Measurements from ENCODE around the gene TANGO6.
A peak's percentile ranks its signal among the peaks of the same experiment; 100 is the strongest.
"Not testable (repeated sequence)": the region's sequence is repeated elsewhere in the genome, so short reads cannot be mapped to it uniquely, and the experiment has no call there.

TANGO6 gene

DNA sequence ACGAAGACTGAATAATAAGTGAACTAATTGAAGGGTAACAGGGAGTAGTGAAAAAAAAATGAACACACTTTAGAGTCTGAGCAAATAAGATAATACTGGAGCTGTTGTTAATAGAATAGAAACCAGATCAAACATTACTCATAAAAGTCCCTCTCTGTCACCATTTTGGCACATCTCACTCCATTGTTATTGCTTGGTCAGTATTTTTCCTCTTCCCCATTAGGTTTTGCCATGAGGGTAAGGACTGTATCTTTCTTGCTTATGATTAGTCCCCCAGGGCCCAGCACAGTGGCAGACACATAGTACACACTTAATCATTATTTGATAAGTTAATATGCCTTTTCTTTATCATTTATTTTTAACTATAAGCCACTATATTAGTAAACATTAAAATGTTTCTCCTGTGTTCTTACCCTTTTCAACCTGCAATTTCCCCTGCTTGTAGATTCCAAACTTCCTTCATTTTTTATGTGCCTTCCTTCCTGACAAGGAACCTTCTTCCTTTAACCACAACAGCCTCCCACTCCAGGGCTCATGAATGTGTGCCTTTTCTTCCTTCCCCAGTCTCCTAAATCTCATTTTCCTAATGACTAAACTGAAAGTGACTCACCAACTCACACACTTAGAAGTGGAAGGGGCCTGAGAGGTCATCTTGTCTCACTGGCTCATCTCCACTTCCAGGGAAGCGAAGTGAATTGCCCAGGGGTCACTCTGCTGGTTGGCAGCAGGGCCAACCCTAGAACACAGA lies 173.9 kb downstream of the TANGO6 start:
- DNase-seq, result no peak

DNA sequence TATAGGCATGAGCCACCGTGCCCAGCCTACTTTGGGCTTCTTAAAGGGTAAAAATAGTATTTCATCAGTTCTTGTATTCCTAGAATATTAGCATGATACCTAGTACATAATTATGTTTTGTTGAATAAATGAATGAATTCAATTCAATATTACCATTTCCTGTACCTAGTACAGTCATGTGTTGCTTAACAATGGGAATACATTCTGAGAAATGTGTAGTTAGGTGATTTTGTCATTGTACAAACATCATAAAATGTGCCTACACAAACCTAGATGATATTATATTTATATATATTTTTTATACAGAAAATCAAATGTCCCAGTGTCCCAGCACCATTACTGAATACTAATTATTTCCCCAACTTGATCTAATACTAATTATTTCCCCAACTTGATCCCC lies 176.5 kb downstream of the TANGO6 start:
- DNase-seq, result no peak

GRCh38 chr16:69029121-69029520 lies 185.8 kb downstream of the TANGO6 start:
- DNase-seq, result no peak

DNA sequence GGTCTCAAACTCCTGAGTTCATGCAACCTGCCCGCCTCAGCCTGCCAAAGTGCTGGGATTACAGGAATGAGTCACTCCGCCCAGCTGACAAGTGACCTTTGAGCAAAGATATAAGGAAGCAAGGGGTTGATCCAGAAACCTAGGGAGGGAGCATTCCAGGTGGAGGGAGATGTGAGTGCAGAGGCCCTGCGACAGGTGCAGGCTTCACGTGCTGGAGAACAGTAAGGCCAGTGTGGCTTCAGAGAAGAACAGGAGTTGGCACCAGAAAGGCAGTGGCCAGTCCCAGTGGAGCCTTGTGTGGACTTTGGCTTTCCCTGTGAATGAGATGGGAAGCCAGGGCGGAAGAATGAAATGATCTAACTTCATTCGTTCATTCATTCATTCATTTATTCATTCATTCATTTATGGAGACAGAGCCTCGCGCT lies 188.6 kb downstream of the TANGO6 start:
- DNase-seq, result no peak

DNA sequence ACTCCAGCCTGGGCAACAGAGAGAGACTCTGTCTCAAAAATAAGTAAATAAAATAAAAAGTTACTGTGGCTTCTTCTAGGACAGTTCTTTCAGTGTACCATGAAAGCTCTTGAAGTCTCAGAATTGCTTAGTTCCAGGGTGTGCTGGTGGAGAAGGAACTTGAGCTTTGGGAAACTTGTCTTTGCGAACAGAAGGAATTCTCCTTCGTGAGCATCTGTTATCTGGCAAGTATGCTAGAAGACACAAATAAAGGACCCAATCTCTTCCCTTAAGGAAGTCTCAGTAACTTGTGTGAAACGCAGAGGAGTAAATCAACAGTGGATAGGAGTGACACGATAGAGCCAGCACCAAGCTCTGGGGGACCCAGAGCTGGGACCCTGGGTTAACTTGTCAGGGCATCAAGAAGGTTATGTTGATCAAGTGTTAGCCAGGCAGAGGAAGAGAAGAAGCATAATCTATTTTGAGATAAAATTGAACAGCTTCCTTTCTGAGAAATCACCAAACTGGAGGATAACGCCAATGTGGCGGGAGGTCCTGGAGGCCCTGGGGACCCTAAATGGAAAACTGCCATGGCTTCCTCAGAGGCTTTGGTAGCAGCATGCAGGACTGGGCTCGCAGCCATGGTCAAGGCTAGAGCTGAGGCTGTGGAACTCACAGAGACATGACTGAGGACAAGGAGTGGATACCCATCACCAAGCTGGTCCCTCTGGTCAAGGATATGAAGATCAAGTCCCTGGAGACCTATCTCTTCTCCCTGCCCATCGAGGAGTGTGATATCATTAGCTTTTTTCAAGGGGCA lies 190.0 kb downstream of the TANGO6 start:
- no peak for DNase-seq

GRCh38 chr16:69035375-69035774 lies 192.0 kb downstream of the TANGO6 start:
- DNase-seq, result no peak

DNA sequence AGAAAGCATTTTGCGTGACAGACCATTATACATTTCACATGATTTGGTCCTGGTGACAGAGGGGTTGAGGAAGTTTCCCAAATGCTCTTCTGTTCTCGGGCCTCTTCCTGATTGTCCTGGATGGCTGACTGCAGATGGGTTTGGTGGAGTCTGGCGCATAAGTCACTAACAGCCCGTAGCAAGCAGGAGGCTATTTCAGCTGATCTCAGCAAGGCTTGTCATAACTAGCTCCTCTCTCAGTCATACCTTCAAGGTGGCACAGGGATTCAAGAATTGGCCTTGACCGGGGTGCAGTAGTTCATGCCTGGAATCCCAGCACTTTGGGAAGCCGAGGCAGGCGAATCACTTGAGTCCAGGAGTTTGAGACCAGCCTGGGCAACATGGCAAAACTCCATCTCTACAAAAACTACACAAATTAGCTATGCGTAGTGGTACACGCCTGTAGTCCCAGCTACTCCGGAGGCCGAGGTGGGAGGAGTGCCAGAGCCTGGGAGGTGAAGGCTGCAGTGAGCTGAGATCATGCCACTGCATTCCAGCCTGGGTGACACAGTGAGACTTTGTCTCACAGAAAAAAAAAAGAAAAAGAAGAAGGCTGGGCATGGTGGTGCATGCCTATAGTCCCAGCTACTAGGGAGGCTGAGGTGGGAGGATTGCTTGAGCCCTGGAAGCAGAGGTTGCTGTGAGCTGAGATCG lies 193.2 kb downstream of the TANGO6 start:
- no peak for DNase-seq

- DNase-seq, result no peak
Observed at GRCh38 chr16:69037373-69038160, 194.2 kb downstream of the TANGO6 start.

DNA sequence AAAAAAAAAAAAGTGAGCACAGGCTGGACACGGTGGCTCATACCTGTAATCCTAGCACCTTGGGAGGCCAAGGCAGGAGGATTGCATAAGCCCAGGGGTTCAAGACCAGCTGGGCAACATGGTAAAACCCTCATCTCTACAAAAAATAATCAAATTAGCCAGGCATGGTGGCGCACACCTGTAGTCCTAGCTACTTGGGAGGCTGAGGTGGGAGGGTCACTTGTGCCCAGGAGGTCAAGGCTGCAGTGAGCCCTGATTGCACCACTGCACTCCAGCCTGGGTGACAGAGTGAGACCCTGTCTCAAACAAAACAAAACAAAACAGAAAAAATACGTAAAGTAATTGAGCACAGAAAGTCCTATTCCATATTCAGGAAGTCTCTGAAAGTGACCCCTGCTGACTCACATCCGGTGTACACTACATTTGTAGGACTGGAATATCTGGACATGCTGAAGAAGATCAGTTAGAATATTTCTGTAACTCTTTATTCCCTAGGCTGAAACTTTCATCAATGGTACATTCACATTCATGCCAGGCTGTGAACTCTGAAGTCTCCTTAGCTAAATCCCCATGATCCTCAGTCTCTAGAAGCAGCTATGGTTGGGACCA lies 196.1 kb downstream of the TANGO6 start:
- DNase-seq, result no peak

- no peak for DNase-seq
Observed at GRCh38 chr16:69040144-69040909, 197.0 kb downstream of the TANGO6 start.

DNA sequence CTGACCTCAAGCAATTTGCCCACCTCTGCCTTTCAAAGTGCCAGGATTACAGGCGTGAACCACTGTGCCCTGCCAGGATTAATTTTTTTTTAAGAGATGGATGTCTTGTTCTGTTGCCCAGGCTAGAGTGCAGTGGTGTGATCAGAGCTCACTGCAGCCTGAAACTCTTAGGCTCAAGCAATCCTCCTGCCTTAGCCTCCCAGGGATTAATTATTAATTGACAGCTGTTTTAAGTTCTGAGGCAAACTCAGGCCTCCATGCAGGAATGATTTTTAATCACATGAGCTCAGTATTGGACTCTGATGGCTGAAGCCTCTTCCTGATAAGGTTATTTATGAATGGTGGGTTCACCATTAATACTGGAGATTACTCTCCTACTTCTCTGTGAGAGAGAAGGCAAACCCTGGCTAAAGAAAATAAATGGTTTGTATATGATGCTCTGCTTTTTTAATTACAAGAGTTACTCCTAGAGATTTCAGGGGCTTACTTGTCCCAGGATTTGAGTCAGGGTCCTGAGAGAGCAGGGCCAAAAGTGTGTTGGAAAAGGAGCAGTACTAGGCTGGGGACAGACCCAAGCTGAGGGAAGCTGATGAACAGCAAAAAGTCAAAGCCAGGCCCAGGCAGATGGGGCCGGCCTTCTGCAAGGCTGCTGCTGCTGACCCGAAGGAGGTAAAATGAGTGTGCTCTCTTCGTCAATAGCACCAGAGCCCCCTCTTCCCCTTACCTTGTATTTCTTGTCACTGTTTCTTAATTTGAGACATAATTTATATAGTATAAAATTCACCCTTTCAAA lies 205.2 kb downstream of the TANGO6 start:
- DNase-seq, result no peak

GRCh38 chr16:69049146-69049545 lies 205.8 kb downstream of the TANGO6 start:
- no peak for DNase-seq

DNA sequence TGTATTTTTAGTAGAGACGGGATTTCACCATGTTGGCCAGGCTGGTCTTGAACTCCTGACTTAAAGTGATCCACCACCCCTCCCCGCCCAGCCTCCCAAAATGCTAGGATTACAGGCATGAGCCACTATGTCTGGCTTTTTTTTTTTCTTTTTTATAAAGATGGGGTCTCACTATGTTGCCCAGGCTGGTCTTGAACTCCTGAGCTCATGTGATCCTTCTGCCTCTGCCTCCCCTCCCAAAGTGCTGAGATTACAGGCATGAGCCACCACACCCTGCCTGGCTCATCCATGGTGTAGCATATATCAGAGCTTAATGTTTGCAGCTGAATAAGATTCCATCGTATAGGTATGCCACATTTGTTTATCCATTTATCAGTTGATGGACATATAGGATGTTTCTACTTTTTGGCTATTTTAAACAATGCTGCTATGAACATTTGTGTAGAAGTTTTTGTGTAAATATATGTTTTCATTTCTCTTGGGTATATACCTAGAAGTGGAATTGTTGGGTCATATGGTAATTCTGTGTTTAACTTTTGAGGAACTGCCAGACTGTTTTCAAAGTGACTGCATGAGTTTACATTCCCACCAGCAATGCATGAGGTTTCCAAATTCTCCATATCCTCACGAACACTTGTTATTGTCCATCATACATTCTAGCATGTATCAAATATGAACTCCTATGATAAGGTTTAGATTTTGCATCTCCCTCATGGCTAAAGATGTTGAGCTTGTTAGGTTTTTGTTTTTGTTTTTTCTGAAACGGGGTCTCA lies 206.5 kb downstream of the TANGO6 start:
- DNase-seq, result no peak

GRCh38 chr16:69051517-69051830 lies 208.1 kb downstream of the TANGO6 start:
- DNase-seq, result not testable (repeated sequence)

GRCh38 chr16:69055008-69055407 lies 211.7 kb downstream of the TANGO6 start:
- no peak for DNase-seq

- no peak for DNase-seq
Observed at GRCh38 chr16:69055980-69056379, 212.6 kb downstream of the TANGO6 start.

- no peak for DNase-seq
Observed at GRCh38 chr16:69056421-69056820, 213.1 kb downstream of the TANGO6 start.

DNA sequence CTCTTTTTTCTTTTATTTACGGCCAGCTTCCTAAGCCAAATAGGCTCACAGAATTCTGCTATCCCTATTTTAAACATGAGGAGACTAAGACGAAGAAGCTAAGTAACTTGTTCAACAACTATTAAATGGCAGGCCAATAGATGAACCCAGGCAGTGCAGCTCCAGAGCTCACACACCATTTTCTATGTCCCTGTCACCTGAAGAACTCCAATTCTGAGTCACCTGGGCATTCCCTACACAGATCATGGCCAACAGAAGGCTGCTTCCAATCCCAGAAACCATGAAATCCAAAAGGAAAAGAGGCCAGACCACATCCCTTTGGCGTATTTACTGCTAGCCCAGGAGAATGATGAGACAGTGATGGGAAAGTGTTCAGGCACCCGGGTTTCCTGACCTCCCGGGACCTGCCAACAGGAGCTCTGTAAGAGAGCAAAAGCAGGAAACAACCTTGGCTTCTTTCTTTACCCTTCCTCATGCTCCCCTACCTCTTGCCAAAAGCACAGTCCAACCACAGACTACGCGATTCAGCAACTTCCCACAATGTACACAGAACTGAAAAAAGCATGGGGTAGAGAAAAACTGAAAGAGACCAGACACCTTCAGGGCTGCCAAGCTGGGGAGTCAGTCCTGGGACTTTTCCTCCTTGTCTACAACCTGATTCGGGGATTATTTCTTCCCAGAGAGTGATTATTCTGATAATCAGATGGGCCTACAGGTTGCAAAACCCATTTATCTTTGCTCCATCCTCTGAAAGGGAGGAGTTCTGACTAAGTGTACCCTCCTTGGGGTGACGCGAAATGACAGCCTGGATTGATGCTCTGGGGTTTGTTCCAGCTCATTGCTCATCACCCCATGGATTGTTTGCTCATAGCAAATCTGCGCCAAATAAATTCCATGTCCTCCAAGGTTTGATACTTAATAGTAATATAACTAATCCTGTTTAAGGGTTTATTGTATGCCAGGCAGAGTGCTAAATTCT lies 214.4 kb downstream of the TANGO6 start:
- DNase-seq, result peak; percentile 40

GRCh38 chr16:69063491-69063890 lies 220.2 kb downstream of the TANGO6 start:
- DNase-seq, result not testable (repeated sequence)

Data from NCI-H1092 treated with DMSO at 0.1 percent for 48 hours (cell line).